Measurements from ENCODE around the gene CFAP77. TPM values are rescaled to one million over a fixed set of nuclear protein-coding genes. Genes with fewer than 3 reads are reported as not detected.

The CFAP77 gene
- total RNA-seq, 1 donor from 2014 or later: 1.8 TPM

DNA sequence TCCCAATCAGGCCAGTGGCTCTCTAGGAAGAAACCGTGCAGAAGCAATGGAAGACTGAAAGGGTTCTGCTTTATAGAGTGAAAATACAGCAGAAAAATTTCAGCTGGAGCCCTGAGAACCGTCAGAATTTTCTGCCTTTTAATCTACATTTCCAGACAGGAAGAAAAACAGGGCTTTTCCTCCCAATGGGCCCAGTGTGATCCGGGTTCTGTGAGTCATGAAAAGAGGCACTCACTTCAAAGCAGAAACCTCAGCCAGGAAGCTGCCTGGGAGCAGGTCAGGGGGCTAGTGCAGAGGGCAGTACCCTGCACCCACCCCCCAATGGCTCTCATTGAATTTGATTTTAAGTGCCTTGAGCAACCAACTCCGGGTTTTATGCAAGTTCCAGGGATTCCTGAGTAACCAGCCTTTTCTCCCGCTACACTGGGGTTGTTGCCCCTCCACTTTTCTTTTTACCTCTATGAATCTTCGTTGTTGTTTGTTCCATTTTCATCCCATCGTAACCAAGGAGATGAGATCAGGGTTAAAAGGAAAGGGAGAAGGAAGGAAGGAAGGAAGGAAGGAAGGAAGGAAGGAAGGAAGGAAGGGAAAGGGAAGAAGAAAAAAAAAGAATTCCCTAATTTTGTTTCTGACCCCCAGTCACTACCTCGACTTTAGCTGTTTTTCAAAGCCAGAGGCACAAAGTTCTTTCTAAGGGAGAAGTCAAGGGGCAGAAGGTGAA lies 173.7 kb downstream of the CFAP77 start:
- no peak overlapping the region for H3K4me3 ChIP-seq

GRCh38 chr9:132584601-132585560 lies 174.9 kb downstream of the CFAP77 start:
- peaks cover 97% of the 10 kb centered on the region for H4K20me1 ChIP-seq (ENCODE audit: low read depth)
- no peak overlapping the region for H3K9ac ChIP-seq
- peaks cover 22% of the 10 kb centered on the region for H3K4me1 ChIP-seq
- H3K27me3 ChIP-seq: peaks cover 100% of the 10 kb centered on the region
- H3K4me2 ChIP-seq: peak overlapping the region; percentile 43
- peak overlapping the region; percentile 33 for H3K4me3 ChIP-seq
- Mint-ChIP-seq H3K27ac (no peak overlapping the region), H3K4me3 (peak overlapping the region; percentile 83), H3K4me1 (peaks cover 36% of the 10 kb centered on the region), H3K27me3 (ENCODE audit: insufficient read depth, low read depth) (peaks cover 80% of the 10 kb centered on the region), H3K9me3 (no peaks in the 10 kb centered on the region), H3K36me3 (peaks cover 3% of the 10 kb centered on the region)
- no peak overlapping the region for H2AFZ ChIP-seq (replicated peaks)
- H3K36me3 ChIP-seq: no peaks in the 10 kb centered on the region
- H3F3A ChIP-seq (ENCODE audit: low read depth): peaks cover 21% of the 10 kb centered on the region
- DNase-seq (ENCODE audit: low spot score): peak; percentile 54
- no peaks in the 10 kb centered on the region for H3K79me2 ChIP-seq (ENCODE audit: low read depth)
- H3K27ac ChIP-seq: no peak overlapping the region
- H3K9me3 ChIP-seq (ENCODE audit: low read depth): no peaks in the 10 kb centered on the region
- TF ChIP-seq EZH2 (IDR thresholded peaks at IDR 0.05) (peak; percentile 44), EZH2phosphoT487 (IDR thresholded peaks at IDR 0.05) (peak; percentile 48)
- TF ChIP-seq, protein P1, sequence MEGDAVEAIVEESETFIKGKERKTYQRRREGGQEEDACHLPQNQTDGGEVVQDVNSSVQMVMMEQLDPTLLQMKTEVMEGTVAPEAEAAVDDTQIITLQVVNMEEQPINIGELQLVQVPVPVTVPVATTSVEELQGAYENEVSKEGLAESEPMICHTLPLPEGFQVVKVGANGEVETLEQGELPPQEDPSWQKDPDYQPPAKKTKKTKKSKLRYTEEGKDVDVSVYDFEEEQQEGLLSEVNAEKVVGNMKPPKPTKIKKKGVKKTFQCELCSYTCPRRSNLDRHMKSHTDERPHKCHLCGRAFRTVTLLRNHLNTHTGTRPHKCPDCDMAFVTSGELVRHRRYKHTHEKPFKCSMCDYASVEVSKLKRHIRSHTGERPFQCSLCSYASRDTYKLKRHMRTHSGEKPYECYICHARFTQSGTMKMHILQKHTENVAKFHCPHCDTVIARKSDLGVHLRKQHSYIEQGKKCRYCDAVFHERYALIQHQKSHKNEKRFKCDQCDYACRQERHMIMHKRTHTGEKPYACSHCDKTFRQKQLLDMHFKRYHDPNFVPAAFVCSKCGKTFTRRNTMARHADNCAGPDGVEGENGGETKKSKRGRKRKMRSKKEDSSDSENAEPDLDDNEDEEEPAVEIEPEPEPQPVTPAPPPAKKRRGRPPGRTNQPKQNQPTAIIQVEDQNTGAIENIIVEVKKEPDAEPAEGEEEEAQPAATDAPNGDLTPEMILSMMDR (IDR thresholded peaks at IDR 0.05): no peak

More for the DNA sequence above, 173.7 kb downstream of the CFAP77 start:
- H3K79me2 ChIP-seq (ENCODE audit: low read depth): no peaks in the 10 kb centered on the region
- peaks cover 21% of the 10 kb centered on the region for H3F3A ChIP-seq (ENCODE audit: low read depth)
- Mint-ChIP-seq H3K27me3 (ENCODE audit: insufficient read depth, low read depth) (peaks cover 85% of the 10 kb centered on the region), H3K27ac (no peak overlapping the region), H3K36me3 (peaks cover 3% of the 10 kb centered on the region), H3K4me1 (peaks cover 36% of the 10 kb centered on the region), H3K4me3 (peak overlapping the region; percentile 83), H3K9me3 (no peaks in the 10 kb centered on the region)
- no peaks in the 10 kb centered on the region for H3K9me3 ChIP-seq (ENCODE audit: low read depth)
- no peak overlapping the region for H3K9ac ChIP-seq
- no peaks in the 10 kb centered on the region for H3K36me3 ChIP-seq
- peaks cover 23% of the 10 kb centered on the region for H3K4me1 ChIP-seq
- peak; percentile 22 for DNase-seq (ENCODE audit: low spot score)
- no peak overlapping the region for H3K27ac ChIP-seq
- TF ChIP-seq EZH2phosphoT487 (IDR thresholded peaks at IDR 0.05) (peak; percentile 14), EZH2 (IDR thresholded peaks at IDR 0.05) (no peak)
- TF ChIP-seq, protein P1 (IDR thresholded peaks at IDR 0.05): no peak
- H2AFZ ChIP-seq (replicated peaks): no peak overlapping the region
- H3K4me2 ChIP-seq: peak overlapping the region; percentile 37
- H3K27me3 ChIP-seq: peaks cover 100% of the 10 kb centered on the region
- H4K20me1 ChIP-seq (ENCODE audit: low read depth): peaks cover 98% of the 10 kb centered on the region

DNA sequence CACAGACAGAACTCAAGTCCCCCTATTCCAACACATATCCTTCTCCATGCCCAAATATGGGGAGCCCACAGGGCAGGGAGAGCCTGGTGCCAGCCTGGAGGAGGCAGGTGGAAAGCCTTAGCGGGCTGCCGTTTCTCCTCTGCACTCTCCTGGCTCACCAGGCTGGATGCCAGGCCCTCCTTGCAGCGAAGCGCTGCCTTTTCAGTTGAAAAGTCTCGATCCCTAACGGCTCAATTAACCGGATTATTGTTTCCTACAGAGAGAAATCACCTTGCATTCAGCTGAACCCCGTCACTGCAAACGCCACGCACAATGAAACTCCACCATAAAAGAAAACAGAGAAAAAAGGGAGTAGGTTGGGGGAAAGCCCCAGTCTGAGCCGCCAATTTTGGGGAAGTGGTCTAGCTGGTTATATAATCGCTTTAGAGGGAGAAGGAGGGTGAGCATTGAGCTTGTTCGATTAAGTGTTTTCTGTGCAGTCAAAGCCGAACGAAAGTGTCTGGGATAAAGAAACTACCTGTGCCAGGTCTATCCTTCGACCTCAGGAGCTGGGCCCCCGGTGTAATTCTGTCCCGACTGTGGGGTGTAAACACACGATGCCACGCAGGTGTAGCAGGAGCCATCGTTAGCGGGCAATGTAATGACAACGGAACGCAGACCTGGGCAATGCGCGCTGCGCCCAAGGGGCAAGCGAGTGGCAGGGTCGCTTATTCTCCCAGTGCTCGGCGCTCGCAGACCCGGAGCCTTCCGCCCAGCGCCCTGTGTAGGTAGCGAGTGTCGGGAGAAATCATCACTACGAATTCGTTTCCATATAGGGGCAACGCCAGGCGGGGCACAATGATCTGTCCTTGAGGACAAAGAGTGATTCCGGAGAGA lies 176.2 kb downstream of the CFAP77 start:
- Mint-ChIP-seq H3K4me3 (peak overlapping the region; percentile 83), H3K27me3 (ENCODE audit: insufficient read depth, low read depth) (peaks cover 78% of the 10 kb centered on the region), H3K36me3 (peaks cover 3% of the 10 kb centered on the region), H3K9me3 (no peaks in the 10 kb centered on the region), H3K4me1 (peaks cover 40% of the 10 kb centered on the region), H3K27ac (peak overlapping the region; percentile 10)
- Histone ChIP-seq H4K20me1 (ENCODE audit: low read depth) (peaks cover 97% of the 10 kb centered on the region), H3K4me1 (peaks cover 27% of the 10 kb centered on the region), H3K4me3 (peak overlapping the region; percentile 33), H3K36me3 (no peaks in the 10 kb centered on the region), H3K27me3 (peaks cover 100% of the 10 kb centered on the region), H2AFZ (replicated peaks) (no peak overlapping the region), H3K9ac (no peak overlapping the region), H3K79me2 (ENCODE audit: low read depth) (no peaks in the 10 kb centered on the region), H3K4me2 (peak overlapping the region; percentile 43), H3K9me3 (ENCODE audit: low read depth) (no peaks in the 10 kb centered on the region), H3K27ac (no peak overlapping the region), H3F3A (ENCODE audit: low read depth) (peaks cover 29% of the 10 kb centered on the region)
- peak; percentile 60 for TF ChIP-seq EZH2 (IDR thresholded peaks at IDR 0.05)
- TF ChIP-seq EZH2phosphoT487 (IDR thresholded peaks at IDR 0.05): peak; percentile 24
- TF ChIP-seq, protein P1 (IDR thresholded peaks at IDR 0.05): no peak
- peak; percentile 65 for DNase-seq (ENCODE audit: low spot score)

Data from neural progenitor cell (in vitro differentiated cells).